Stimulated activated effector memory CD8-positive, alpha-beta T cell treated with anti-CD3 and anti-CD28 coated beads, Interleukin-12 subunit alpha, Interleukin-12 subunit beta, amount 100 ng/mL, for 72 hours (primary cell): ENCODE results near the gene COL11A2.

Experiments
- ATAC-seq: fragments of 150-1000 bp; cut with Tn5 transposase; 2 replicates; pipeline ENCODE4 v1.10.0; 2021
- DNase-seq, 2 donors: peaks; one replicate each; pipeline ENCODE4 v3.0.0; 2021 to 2022; ENCODE audit warnings: low spot score in 2 of 2
- H3K27ac Mint-ChIP-seq: one replicate; pipeline ENCODE4 v1.8.0; 2022; ENCODE audit warnings: mild to moderate bottlenecking, mixed read lengths
- H3K36me3 Mint-ChIP-seq: one replicate; pipeline ENCODE4 v1.8.0; 2022; ENCODE audit warnings: mild to moderate bottlenecking, mixed read lengths
- H3K4me1 Mint-ChIP-seq: one replicate; pipeline ENCODE4 v1.8.0; 2022; ENCODE audit warnings: mixed read lengths
- H3K4me3 Mint-ChIP-seq: one replicate; pipeline ENCODE4 v1.8.0; 2022; ENCODE audit warnings: mild to moderate bottlenecking, mixed read lengths
- H3K9me3 Mint-ChIP-seq: one replicate; pipeline ENCODE4 v1.8.0; 2022; ENCODE audit warnings: mixed read lengths

The COL11A2 gene

DNA sequence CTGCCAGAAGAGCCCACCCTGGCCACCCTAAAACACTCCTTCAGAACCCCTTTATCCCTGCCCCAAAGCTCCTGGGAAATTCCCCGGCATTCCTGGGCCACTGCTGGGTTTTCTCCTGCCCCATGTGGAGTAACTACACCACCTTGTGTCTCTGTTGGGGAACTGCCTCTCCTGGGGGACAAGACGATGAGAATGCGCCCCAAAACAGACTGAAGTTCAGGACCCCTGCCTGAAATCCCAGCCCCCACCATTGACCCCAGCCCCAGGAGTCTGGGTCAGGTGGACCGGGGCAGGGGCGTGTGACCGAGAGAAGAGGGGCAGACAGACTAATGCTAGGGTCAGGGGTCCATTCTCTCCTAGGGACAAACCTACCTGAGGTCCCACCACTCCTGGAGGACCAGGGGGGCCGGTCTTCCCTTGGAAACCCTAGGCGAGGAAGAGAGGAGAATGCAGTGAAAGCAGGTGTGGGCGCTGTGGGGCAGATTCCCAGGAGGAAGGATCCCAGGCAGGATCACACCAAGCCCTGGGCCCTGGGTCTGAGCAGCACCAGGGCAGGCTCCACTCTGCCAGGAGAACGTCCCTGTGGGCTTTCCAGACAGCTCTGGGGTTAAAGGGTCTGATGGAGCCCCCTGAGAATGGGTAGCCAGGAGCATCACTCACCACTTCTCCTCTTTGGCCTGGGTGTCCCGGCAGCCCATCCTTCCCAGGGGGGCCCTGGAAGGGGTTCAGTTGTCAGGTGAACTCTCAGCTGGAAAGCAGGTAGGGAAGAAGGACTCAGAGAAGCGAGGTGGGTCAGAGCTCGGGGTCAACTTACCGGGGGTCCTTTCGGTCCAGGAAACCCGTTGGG lies 19.4 kb downstream of the COL11A2 start:
- no peak overlapping the region for H3K27ac Mint-ChIP-seq
- no peaks in the 10 kb centered on the region for H3K9me3 Mint-ChIP-seq
- DNase-seq (no peak), ATAC-seq (no peak)
- no peak overlapping the region for H3K4me3 Mint-ChIP-seq
- no peaks in the 10 kb centered on the region for H3K36me3 Mint-ChIP-seq
- H3K4me1 Mint-ChIP-seq: peaks cover 11% of the 10 kb centered on the region

GRCh38 chr6:33171880-33172687 lies 20.2 kb downstream of the COL11A2 start:
- H3K36me3 Mint-ChIP-seq: no peaks in the 10 kb centered on the region

GRCh38 chr6:33171016-33171879 lies 21.0 kb downstream of the COL11A2 start:
- ATAC-seq (no peak), DNase-seq (no peak)
- Mint-ChIP-seq H3K9me3 (no peaks in the 10 kb centered on the region), H3K4me3 (no peak overlapping the region), H3K4me1 (peaks cover 7% of the 10 kb centered on the region), H3K27ac (no peak overlapping the region), H3K36me3 (no peaks in the 10 kb centered on the region)

More at GRCh38 chr6:33171880-33172687, 20.2 kb downstream of the COL11A2 start:
- ATAC-seq: no peak
- H3K4me1 Mint-ChIP-seq: peaks cover 8% of the 10 kb centered on the region
- no peaks in the 10 kb centered on the region for H3K9me3 Mint-ChIP-seq
- H3K27ac Mint-ChIP-seq: no peak overlapping the region
- no peak overlapping the region for H3K4me3 Mint-ChIP-seq
- DNase-seq: no peak

DNA sequence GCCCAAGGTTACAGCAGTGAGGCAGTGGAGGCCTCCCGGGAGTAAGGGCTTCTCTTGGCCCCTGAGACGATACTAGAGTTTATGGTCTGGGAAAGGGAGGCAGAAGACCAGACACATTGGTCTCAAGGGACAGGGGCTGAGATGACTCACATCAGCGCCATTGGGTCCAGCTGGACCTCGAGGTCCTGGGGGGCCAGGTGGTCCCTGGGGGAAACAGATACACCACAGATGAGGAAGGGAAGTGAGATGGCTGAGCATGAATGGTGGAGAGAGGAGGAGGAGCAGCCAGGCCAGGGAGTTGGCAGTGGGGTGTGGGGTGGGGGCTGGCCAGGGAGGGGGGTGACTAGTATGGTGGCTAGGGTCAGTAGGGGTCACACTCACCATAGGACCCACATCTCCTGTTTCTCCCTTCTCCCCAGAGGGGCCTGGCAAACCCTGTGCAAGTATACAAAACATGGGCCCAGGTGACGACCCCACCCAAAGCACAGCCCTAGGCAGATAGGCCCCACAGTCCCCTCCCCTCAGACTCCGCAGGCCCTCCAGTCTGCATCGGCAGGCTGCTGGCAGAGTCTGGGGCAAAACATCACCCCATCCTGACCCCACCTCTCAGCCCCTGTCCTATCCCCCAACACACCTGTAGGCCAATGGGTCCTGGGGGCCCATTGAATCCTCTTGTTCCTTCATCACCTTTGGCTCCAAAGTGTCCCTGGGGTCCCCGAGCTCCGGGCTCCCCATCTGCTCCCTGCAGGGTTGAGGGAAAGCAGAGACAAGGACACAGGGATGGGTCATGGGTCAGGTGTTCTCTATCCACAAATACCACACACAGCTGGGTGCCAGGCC lies 21.9 kb downstream of the COL11A2 start:
- no peak overlapping the region for H3K4me3 Mint-ChIP-seq
- DNase-seq (no peak), ATAC-seq (no peak)
- no peaks in the 10 kb centered on the region for H3K9me3 Mint-ChIP-seq
- H3K36me3 Mint-ChIP-seq: no peaks in the 10 kb centered on the region
- H3K4me1 Mint-ChIP-seq: peaks cover 7% of the 10 kb centered on the region
- no peak overlapping the region for H3K27ac Mint-ChIP-seq

- Mint-ChIP-seq H3K36me3 (no peaks in the 10 kb centered on the region), H3K4me3 (no peak overlapping the region), H3K27ac (peak overlapping the region; percentile 32), H3K4me1 (peaks cover 7% of the 10 kb centered on the region), H3K9me3 (no peaks in the 10 kb centered on the region)
- DNase-seq: no peak
- ATAC-seq: no peak
These were observed 22.7 kb downstream of the COL11A2 start for GRCh38 chr6:33169291-33170175.

DNA sequence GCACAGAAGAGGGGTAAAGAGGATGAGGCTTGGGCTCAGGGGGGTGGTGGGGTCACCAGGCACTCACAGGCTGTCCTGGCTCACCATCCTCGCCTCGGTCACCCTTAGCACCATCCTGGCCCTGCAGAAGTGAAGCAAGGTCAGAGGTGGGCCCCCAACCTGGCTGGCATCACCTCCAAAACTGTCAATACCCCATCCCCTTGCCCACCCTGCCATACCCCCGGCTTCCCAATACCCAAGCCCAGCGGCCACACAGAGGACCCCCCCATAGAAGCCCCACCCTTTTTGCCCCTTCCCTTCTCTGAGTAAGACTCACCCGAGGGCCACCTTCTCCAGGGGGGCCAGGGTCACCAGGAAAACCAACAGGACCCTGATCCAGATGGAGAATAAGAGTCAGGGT lies 23.6 kb downstream of the COL11A2 start:
- peaks cover 7% of the 10 kb centered on the region for H3K4me1 Mint-ChIP-seq
- H3K4me3 Mint-ChIP-seq: no peak overlapping the region
- DNase-seq: no peak
- no peaks in the 10 kb centered on the region for H3K9me3 Mint-ChIP-seq
- no peaks in the 10 kb centered on the region for H3K36me3 Mint-ChIP-seq
- H3K27ac Mint-ChIP-seq: peak overlapping the region; percentile 32
- ATAC-seq: no peak

DNA sequence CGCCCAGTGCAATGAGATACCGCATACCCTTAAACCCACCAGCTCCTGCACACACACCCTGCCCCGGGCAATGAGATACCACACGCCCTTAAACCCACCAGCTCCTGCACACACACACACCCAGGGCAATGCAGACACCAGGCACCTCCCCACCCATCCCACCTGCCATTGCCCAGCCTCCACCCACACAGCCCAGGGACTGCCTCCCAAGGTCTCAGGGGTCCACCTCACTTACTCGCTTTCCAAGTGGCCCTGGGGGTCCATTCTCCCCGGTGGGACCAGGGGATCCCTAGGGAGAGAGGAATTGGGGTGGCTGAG lies 24.0 kb downstream of the COL11A2 start:
- Mint-ChIP-seq H3K27ac (no peak overlapping the region), H3K36me3 (no peaks in the 10 kb centered on the region), H3K4me3 (no peak overlapping the region), H3K9me3 (no peaks in the 10 kb centered on the region), H3K4me1 (peaks cover 7% of the 10 kb centered on the region)
- ATAC-seq (no peak), DNase-seq (no peak)

DNA sequence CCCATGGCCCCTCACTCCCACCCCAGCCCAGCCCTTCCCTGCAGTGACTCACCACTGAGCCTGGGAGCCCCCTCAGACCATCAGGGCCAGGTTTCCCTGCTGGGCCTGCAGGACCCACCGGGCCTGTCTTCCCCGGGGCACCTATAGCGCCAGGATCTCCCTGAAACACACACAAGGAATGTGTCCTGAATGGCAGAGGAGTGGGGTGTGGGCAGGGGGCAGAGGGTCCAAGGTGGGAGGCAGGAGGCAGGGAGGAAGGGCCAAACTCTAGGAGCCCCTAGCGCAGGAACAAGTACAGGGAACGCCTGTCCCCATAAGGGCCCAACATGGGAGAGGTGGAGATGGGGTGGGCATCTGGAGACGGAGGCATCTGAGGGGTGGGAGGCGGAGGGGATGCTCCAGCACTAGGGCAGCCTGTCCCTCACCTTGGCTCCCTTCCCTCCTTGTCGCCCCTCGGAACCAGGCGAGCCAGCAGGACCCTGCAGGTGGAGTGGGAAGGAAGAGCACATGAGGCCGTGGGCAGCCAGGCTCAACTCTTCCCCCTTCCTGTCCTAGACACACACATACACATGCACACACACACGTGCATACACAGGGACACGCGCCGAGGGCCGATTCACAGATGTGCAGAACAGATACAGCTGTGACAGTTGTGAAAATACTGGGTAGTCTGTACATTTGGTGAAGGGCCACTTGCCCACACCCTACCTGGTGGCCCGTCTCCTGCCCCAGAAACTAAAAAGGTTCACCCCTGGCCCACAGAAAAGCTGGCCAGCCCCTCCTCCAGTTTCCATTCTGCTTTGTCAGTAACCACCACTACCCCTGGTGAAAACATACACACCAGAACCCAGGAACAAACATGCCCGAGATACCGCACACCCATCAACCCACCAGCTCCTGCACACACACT lies 24.6 kb downstream of the COL11A2 start:
- Mint-ChIP-seq H3K36me3 (no peaks in the 10 kb centered on the region), H3K9me3 (no peaks in the 10 kb centered on the region), H3K4me1 (peaks cover 7% of the 10 kb centered on the region), H3K4me3 (no peak overlapping the region), H3K27ac (no peak overlapping the region)
- DNase-seq: no peak
- no peak for ATAC-seq

GRCh38 chr6:33166811-33167210 lies 25.5 kb downstream of the COL11A2 start:
- Mint-ChIP-seq H3K4me3 (no peak overlapping the region), H3K4me1 (peaks cover 14% of the 10 kb centered on the region), H3K9me3 (no peaks in the 10 kb centered on the region), H3K27ac (no peak overlapping the region), H3K36me3 (no peaks in the 10 kb centered on the region)
- DNase-seq: no peak
- no peak for ATAC-seq

DNA sequence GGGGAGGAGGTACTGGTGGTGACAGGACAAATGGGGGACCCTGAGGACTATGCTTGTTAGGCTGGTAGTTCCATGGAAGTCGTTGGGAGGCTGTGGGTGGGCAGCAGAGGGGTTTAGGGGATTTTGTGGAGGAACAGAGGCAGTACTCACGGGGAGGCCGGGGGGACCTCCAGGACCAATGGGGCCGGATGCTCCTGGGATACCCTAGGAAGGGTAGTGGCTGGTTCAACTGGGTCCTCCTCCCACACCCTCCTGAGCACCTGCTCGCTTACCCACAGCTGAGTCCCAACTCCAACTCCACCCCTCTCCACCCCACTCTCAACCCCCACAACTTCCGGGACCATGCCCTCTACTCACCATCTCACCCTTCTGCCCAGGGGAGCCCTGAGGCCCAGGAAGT lies 25.9 kb downstream of the COL11A2 start:
- H3K27ac Mint-ChIP-seq: no peak overlapping the region
- no peak for ATAC-seq
- no peaks in the 10 kb centered on the region for H3K9me3 Mint-ChIP-seq
- no peaks in the 10 kb centered on the region for H3K36me3 Mint-ChIP-seq
- no peak overlapping the region for H3K4me3 Mint-ChIP-seq
- H3K4me1 Mint-ChIP-seq: peaks cover 18% of the 10 kb centered on the region
- DNase-seq: no peak

- Mint-ChIP-seq H3K27ac (peak overlapping the region; percentile 76), H3K4me1 (peaks cover 22% of the 10 kb centered on the region), H3K36me3 (no peaks in the 10 kb centered on the region), H3K4me3 (no peak overlapping the region), H3K9me3 (no peaks in the 10 kb centered on the region)
- ATAC-seq (no peak), DNase-seq (no peak)
These were observed 26.5 kb downstream of the COL11A2 start for GRCh38 chr6:33165581-33166258.

- no peak overlapping the region for H3K27ac Mint-ChIP-seq
- no peak overlapping the region for H3K4me3 Mint-ChIP-seq
- peaks cover 22% of the 10 kb centered on the region for H3K4me1 Mint-ChIP-seq
- no peaks in the 10 kb centered on the region for H3K36me3 Mint-ChIP-seq
- H3K9me3 Mint-ChIP-seq: no peaks in the 10 kb centered on the region
- DNase-seq (no peak), ATAC-seq (no peak)
These were observed 27.4 kb downstream of the COL11A2 start for GRCh38 chr6:33164665-33165373.
